ENCODE data around the gene LST1. TPM values are rescaled to one million over a fixed set of nuclear protein-coding genes. Genes with fewer than 3 reads are reported as not detected.

Gene LST1
- total and polyA plus RNA-seq, 2 of the 8 experiments (the other 6 are each of a cell fraction or from before 2014, with no cell fraction given): not detected

- TF ChIP-seq CTCF (IDR thresholded peaks at IDR 0.05; ENCODE audit: control extremely low read depth in 1 of 3, insufficient read depth in 1 of 3, low read depth in 1 of 3, low read length in 3 of 3) (no peak), ASH2L (IDR thresholded peaks at IDR 0.05; ENCODE audit: low read length) (no peak), GABPA (IDR thresholded peaks at IDR 0.05; ENCODE audit: borderline replicate concordance, insufficient read depth, low read length) (no peak)
Observed at GRCh38 chr6:31556307-31556706, 29.8 kb upstream of the LST1 start (continued).
